ENCODE data around the gene TIFAB. TPM values are rescaled to one million over a fixed set of nuclear protein-coding genes. Genes with fewer than 3 reads are reported as not detected.

The TIFAB gene
- polyA plus RNA-seq, 1 of the 3 experiments (the other 2 are of a cell fraction), result not detected

DNA sequence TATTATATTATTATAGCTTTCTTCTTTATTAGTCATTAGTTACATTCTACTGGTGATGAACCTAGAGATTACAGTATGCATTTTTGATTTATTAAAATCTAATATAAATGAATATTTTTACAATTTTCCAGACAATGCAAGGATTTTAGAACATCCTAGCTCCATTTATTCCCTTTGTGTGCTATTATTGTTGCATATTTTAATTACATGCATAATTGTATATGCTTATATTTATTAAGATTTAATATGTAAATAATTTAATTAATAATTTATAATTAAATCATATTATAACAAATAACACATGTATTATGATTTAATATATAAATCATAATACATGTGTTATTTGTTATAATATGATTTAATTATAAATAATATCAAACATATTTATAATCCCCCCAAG, 29.7 kb downstream of the TIFAB start (continued):
- TF ChIP-seq CHD2 (IDR thresholded peaks at IDR 0.05; ENCODE audit: low read length, partially characterized antibody) (no peak), FOXM1 (IDR thresholded peaks at IDR 0.05; ENCODE audit: low read depth) (no peak), MXI1 (IDR thresholded peaks at IDR 0.05; ENCODE audit: low read depth, low read length) (no peak), ELF1 (IDR thresholded peaks at IDR 0.05) (no peak), NFIC (IDR thresholded peaks at IDR 0.05; ENCODE audit: borderline replicate concordance) (no peak), SIN3A (IDR thresholded peaks at IDR 0.05; ENCODE audit: borderline replicate concordance, low read depth, low read length) (no peak), RAD21 (IDR thresholded peaks at IDR 0.05; ENCODE audit: low read length) (no peak)

DNA sequence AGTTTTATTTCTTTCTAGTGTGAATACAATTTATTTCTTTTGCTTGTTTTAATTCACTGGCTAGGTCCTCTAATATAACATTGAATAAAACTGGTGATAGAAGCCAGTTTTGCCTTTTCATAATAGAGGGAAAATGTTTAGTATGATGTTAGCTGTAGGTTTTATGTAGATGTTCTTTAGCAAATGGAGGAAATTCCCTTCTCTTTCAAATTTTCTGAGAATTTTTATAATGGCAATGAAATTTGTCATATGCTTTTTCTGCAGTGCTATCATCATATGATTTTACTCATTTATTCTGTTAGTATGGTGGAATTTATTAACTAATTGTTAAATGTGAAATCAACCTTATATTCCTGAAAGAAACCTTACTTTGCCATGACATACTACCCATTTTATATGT, 35.1 kb downstream of the TIFAB start:
- Histone ChIP-seq H3K4me2 (no peak overlapping the region), H3K9me3 (peaks cover 8% of the 10 kb centered on the region; the same call in 1 of the 2 replicates), H3K9me2 (no peaks in the 10 kb centered on the region), H3K4me3 (ENCODE audit: low read depth in 2 of 2, low read length in 1 of 2) (no peak overlapping the region), H3F3A (replicated peaks; ENCODE audit: insufficient read depth) (peaks cover 5% of the 10 kb centered on the region), H3K9ac (no peak overlapping the region), H3K79me2 (ENCODE audit: insufficient read depth) (no peaks in the 10 kb centered on the region), H3K4me1 (ENCODE audit: control insufficient read depth in 1 of 2, insufficient read depth in 2 of 2, low read depth in 1 of 2, low read length in 1 of 2) (no peaks in the 10 kb centered on the region), H4K20me1 (ENCODE audit: insufficient read depth) (no peaks in the 10 kb centered on the region), H2AFZ (ENCODE audit: low read depth) (no peak overlapping the region), H3K27me3 (ENCODE audit: insufficient read depth) (peaks cover 5% of the 10 kb centered on the region; the same call in 1 of the 2 replicates), H3K36me3 (replicated peaks in 1 of 2; ENCODE audit: control insufficient read depth in 1 of 2, insufficient read depth in 2 of 2, low read length in 1 of 2) (no peaks in the 10 kb centered on the region), H3K27ac (ENCODE audit: low read depth in 2 of 2, low read length in 1 of 2) (no peak overlapping the region)
- POLR2A ChIA-PET, result no interaction called here
- TF ChIP-seq, protein P1, sequence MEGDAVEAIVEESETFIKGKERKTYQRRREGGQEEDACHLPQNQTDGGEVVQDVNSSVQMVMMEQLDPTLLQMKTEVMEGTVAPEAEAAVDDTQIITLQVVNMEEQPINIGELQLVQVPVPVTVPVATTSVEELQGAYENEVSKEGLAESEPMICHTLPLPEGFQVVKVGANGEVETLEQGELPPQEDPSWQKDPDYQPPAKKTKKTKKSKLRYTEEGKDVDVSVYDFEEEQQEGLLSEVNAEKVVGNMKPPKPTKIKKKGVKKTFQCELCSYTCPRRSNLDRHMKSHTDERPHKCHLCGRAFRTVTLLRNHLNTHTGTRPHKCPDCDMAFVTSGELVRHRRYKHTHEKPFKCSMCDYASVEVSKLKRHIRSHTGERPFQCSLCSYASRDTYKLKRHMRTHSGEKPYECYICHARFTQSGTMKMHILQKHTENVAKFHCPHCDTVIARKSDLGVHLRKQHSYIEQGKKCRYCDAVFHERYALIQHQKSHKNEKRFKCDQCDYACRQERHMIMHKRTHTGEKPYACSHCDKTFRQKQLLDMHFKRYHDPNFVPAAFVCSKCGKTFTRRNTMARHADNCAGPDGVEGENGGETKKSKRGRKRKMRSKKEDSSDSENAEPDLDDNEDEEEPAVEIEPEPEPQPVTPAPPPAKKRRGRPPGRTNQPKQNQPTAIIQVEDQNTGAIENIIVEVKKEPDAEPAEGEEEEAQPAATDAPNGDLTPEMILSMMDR (IDR thresholded peaks at IDR 0.05), result no peak
- no peak for DNase-seq
- CTCF ChIA-PET, result no interaction called here

DNA sequence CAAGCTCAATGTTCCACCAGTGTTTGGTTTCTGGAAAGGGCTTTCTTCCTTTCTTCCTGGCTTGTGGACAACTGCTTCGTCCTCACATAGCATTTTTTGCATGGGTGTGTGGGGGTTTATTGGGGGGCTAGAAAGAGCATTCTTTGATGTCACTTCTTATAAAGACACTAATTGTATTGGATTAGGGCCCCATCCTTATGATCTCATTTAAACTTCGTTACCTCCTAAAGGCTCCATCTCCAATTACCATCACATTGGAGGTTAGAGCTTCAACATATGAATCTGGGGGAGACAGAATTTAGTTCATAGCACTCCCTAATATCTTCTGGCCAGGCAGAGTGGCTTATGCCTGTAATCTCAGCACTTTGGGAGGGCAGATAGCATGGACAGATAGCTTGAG, 47.1 kb downstream of the TIFAB start:
- Histone ChIP-seq H3K4me3 (ENCODE audit: low read depth in 2 of 2, low read length in 1 of 2) (no peak overlapping the region), H3K4me2 (no peak overlapping the region), H4K20me1 (ENCODE audit: insufficient read depth) (no peaks in the 10 kb centered on the region), H3K9ac (no peak overlapping the region), H3K9me2 (no peaks in the 10 kb centered on the region), H2AFZ (ENCODE audit: low read depth) (no peak overlapping the region), H3K79me2 (ENCODE audit: insufficient read depth) (no peaks in the 10 kb centered on the region), H3K36me3 (replicated peaks in 1 of 2; ENCODE audit: control insufficient read depth in 1 of 2, insufficient read depth in 2 of 2, low read length in 1 of 2) (no peaks in the 10 kb centered on the region), H3K27ac (ENCODE audit: low read depth in 2 of 2, low read length in 1 of 2) (no peak overlapping the region), H3K9me3 (no peaks in the 10 kb centered on the region), H3K27me3 (ENCODE audit: insufficient read depth) (no peaks in the 10 kb centered on the region), H3F3A (replicated peaks; ENCODE audit: insufficient read depth) (no peaks in the 10 kb centered on the region), H3K4me1 (ENCODE audit: control insufficient read depth in 1 of 2, insufficient read depth in 2 of 2, low read depth in 1 of 2, low read length in 1 of 2) (peaks cover 0 to 2% of the 10 kb centered on the region in 2 experiments; a peak in 1 of 4 replicates)
- POLR2A ChIA-PET, result no interaction called here
- TF ChIP-seq RXRA (IDR thresholded peaks at IDR 0.05; ENCODE audit: borderline replicate concordance, low read depth), result no peak
- no peak for TF ChIP-seq MAX (IDR thresholded peaks at IDR 0.05; ENCODE audit: low read depth)
- no peak for TF ChIP-seq GATA2 (CRISPR knock-in tag; IDR thresholded peaks at IDR 0.05)
- no peak for TF ChIP-seq TEAD4 (IDR thresholded peaks at IDR 0.05; ENCODE audit: borderline replicate concordance, insufficient read depth)
- no peak for TF ChIP-seq RCOR1 (IDR thresholded peaks at IDR 0.05; ENCODE audit: low read length)
- TF ChIP-seq, protein P2, sequence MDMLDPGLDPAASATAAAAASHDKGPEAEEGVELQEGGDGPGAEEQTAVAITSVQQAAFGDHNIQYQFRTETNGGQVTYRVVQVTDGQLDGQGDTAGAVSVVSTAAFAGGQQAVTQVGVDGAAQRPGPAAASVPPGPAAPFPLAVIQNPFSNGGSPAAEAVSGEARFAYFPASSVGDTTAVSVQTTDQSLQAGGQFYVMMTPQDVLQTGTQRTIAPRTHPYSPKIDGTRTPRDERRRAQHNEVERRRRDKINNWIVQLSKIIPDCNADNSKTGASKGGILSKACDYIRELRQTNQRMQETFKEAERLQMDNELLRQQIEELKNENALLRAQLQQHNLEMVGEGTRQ (IDR thresholded peaks at IDR 0.05; ENCODE audit: borderline replicate concordance, low read depth, low read length), result no peak
- no peak for TF ChIP-seq YY1 (IDR thresholded peaks at IDR 0.05; ENCODE audit: low read depth)
- no peak for TF ChIP-seq USF1 (IDR thresholded peaks at IDR 0.05; ENCODE audit: borderline replicate concordance, low read depth)
- no peak for TF ChIP-seq MEF2A (IDR thresholded peaks at IDR 0.05; ENCODE audit: borderline replicate concordance, low read depth)
- CTCF ChIA-PET, result interaction anchor here (1.0 to 2.4 kb wide), 3 partner anchors 40 to 214 kb away, joined by 3 to 7 read pairs (median 4); no protein-coding TSS in a partner anchor
- 43% methylated on average over 2 of the region's 2 CpGs for WGBS (ENCODE audit: low lambda C conversion rate)
- no peak for DNase-seq
